Vagina (tissue), 2 donors: ENCODE results near the gene CHCHD6.

Experiments
- POLR2A ChIP-seq, 2 donors: fragments of 450-650 bp; IDR thresholded peaks; one replicate each; pipeline ENCODE4 v1.6.1; 2017; ENCODE audit warnings: antibody characterized with exemption in 2 of 2, mild to moderate bottlenecking in 2 of 2, moderate library complexity in 2 of 2
- POLR2AphosphoS5 ChIP-seq, 2 donors: sonication (generic); formaldehyde crosslinking; IDR thresholded peaks; one replicate each; pipeline ENCODE4 v1.9.0; 2017; ENCODE audit warnings: antibody characterized with exemption in 2 of 2, mild to moderate bottlenecking in 2 of 2, low read depth in 1 of 2; ENCODE audit not compliant: insufficient read depth in 1 of 2

DNA sequence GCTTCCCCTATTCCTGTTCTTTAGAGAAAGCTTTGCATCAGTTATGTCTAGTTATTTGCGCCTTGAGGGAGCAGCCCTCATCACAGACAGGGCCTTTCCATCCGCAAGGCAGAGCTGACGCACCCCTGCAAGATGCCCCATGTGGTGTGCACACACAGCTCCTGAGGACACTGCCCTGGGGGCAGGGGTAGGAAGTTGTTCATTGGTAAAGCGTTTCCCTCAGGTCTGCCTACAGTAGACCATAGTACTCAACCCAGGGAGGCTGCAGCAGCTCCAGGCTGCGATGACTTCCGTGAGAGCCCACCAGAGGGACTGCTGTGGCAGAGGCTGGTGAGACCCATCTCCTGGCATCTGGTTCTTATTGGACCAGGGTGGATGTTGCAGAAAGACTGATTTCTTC is 223.8 kb downstream of the CHCHD6 start:
- TF ChIP-seq POLR2AphosphoS5 (IDR thresholded peaks at IDR 0.05; ENCODE audit: insufficient read depth in 1 of 2, low read depth in 1 of 2) (no peak), POLR2A (IDR thresholded peaks at IDR 0.05) (no peak)
